Peyer's patch (tissue), 4 donors: ENCODE data around the gene FAM228B. TPM values are rescaled to one million over a fixed set of nuclear protein-coding genes. Genes with fewer than 3 reads are reported as not detected.

Experiments
- DNase-seq, 3 donors: peaks; one replicate each; pipeline ENCODE4 v3.0.0-alpha.2; 2017 to 2019
- H3K27ac ChIP-seq, 4 donors: fragments of 200-600 bp; sonication (generic); one replicate each; pipeline ENCODE4 v1.5.1; 2016 to 2019
- H3K27me3 ChIP-seq, 2 donors: fragments of 200-600 bp; sonication (generic); one replicate each; pipeline ENCODE4 v1.5.1; 2019
- H3K36me3 ChIP-seq, 3 donors: fragments of 200-600 bp; sonication (generic); one replicate each; pipeline ENCODE4 v1.5.1; 2016 to 2019
- H3K4me1 ChIP-seq, 4 donors: fragments of 200-600 bp; sonication (generic); one replicate each; pipeline ENCODE4 v1.5.1; 2016 to 2019
- H3K4me3 ChIP-seq, 4 donors: fragments of 200-600 bp; sonication (generic); 1 replicate in 3 of 4; 2 replicates in 1 of 4; pipeline ENCODE4 v1.5.1; 2016 to 2019; ENCODE audit warnings: mild to moderate bottlenecking in 1 of 4
- H3K9me3 ChIP-seq, 4 donors: fragments of 200-600 bp; sonication (generic); one replicate each; pipeline ENCODE4 v1.5.1; 2016 to 2019; ENCODE audit warnings: mild to moderate bottlenecking in 1 of 4
- POLR2A ChIP-seq, 2 donors: fragments of 450-650 bp; IDR thresholded peaks; one replicate each; pipeline ENCODE4 v1.5.1; 2017; ENCODE audit warnings: antibody characterized with exemption in 2 of 2, mild to moderate bottlenecking in 2 of 2, moderate library complexity in 2 of 2
- total RNA-seq, 4 donors: library from RNA; depleted of rRNA; stranded (reverse); fragments of >200 nt; gene quantifications; one replicate each; pipeline ENCODE4 v1.1.0, GENCODE V29; 2016
- TF ChIP-seq, protein P1 (sequence below), 6 experiments: fragments of 450-650 bp in 4 of 6; fragments of 200-600 bp in 2 of 6; sonication (generic) in 1 of 6; IDR thresholded peaks; one replicate each; pipeline ENCODE4 v1.5.1; 2017 to 2019; ENCODE audit warnings: antibody characterized with exemption in 6 of 6, mild to moderate bottlenecking in 3 of 6, moderate library complexity in 1 of 6

The FAM228B gene
- total RNA-seq, 4 donors from 2014 or later: 6.0 to 35.5 (median 9.1) TPM

DNA sequence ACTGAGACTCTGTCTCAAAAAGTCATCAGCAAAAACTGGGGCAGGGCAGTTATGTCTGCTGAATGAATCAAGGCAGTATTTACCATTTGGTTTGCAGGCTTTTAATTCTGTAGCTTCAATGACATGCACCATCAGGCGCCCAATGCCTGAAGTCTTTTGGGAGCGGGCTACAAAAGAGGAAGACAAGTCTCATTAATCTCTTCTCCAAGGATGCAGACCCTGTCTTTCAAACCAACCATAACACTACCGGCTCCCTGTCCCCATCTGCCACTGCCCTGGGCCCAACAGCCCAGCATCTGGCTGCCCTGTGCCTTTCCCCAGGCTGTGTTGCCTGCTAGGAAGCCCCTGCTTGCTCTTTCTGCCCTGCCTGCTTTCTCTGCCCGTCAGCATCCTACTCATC is 81.9 kb downstream of the FAM228B start:
- no peak for TF ChIP-seq POLR2A (IDR thresholded peaks at IDR 0.05)
- TF ChIP-seq, protein P1, sequence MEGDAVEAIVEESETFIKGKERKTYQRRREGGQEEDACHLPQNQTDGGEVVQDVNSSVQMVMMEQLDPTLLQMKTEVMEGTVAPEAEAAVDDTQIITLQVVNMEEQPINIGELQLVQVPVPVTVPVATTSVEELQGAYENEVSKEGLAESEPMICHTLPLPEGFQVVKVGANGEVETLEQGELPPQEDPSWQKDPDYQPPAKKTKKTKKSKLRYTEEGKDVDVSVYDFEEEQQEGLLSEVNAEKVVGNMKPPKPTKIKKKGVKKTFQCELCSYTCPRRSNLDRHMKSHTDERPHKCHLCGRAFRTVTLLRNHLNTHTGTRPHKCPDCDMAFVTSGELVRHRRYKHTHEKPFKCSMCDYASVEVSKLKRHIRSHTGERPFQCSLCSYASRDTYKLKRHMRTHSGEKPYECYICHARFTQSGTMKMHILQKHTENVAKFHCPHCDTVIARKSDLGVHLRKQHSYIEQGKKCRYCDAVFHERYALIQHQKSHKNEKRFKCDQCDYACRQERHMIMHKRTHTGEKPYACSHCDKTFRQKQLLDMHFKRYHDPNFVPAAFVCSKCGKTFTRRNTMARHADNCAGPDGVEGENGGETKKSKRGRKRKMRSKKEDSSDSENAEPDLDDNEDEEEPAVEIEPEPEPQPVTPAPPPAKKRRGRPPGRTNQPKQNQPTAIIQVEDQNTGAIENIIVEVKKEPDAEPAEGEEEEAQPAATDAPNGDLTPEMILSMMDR (IDR thresholded peaks at IDR 0.05): no peak
- Histone ChIP-seq H3K36me3 (peaks cover 0 to 73% (median 0%) of the 10 kb centered on the region in 3 donors), H3K9me3 (no peaks in the 10 kb centered on the region), H3K4me3 (no peak overlapping the region), H3K27me3 (no peaks in the 10 kb centered on the region), H3K4me1 (no peaks in the 10 kb centered on the region), H3K27ac (no peak overlapping the region)
- DNase-seq: no peak

- Histone ChIP-seq H3K36me3 (peaks cover 0 to 82% (median 0%) of the 10 kb centered on the region in 3 donors), H3K27me3 (no peaks in the 10 kb centered on the region), H3K4me1 (no peaks in the 10 kb centered on the region), H3K9me3 (no peaks in the 10 kb centered on the region), H3K4me3 (no peak overlapping the region), H3K27ac (no peak overlapping the region)
- DNase-seq: no peak
- TF ChIP-seq POLR2A (IDR thresholded peaks at IDR 0.05): no peak
- TF ChIP-seq, protein P1 (IDR thresholded peaks at IDR 0.05): no peak
Observed at GRCh38 chr2:24206242-24206641, 83.0 kb downstream of the FAM228B start.

- no peak for TF ChIP-seq POLR2A (IDR thresholded peaks at IDR 0.05)
- TF ChIP-seq, protein P1 (IDR thresholded peaks at IDR 0.05): no peak
- no peak overlapping the region for H3K4me3 ChIP-seq
- peaks cover 0 to 87% (median 0%) of the 10 kb centered on the region in 3 donors for H3K36me3 ChIP-seq
- no peaks in the 10 kb centered on the region for H3K27me3 ChIP-seq
- no peak overlapping the region for H3K27ac ChIP-seq
- no peak for DNase-seq
- H3K9me3 ChIP-seq: no peaks in the 10 kb centered on the region
- H3K4me1 ChIP-seq: no peaks in the 10 kb centered on the region
Observed at GRCh38 chr2:24206714-24207113, 83.4 kb downstream of the FAM228B start.

DNA sequence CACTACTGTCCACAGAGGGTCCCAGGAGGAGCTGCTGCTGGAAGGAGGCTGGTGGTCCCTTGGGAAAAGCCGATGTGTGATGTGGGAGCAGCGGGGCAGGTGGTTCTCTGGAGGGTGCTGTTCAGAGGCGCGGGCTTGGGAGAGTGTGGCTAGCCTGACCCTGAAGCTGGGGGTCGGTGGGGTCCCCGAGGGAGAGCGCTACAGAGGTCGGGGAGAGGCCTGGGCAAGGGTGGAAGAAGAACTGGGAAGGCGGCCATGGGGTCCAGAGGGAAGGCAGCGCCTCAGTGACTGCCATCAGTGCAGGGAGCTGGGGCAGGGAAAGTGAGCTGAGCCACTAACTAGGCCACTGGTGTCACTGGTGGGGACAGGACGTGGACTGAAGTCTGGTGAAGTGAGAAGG is 84.1 kb downstream of the FAM228B start:
- Histone ChIP-seq H3K9me3 (no peaks in the 10 kb centered on the region), H3K4me1 (no peaks in the 10 kb centered on the region), H3K27me3 (no peaks in the 10 kb centered on the region), H3K27ac (no peak overlapping the region), H3K4me3 (no peak overlapping the region), H3K36me3 (peaks cover 0 to 94% (median 0%) of the 10 kb centered on the region in 3 donors)
- no peak for TF ChIP-seq POLR2A (IDR thresholded peaks at IDR 0.05)
- TF ChIP-seq, protein P1 (IDR thresholded peaks at IDR 0.05): no peak
- no peak for DNase-seq

- no peak for DNase-seq
- peaks cover 0 to 96% (median 0%) of the 10 kb centered on the region in 3 donors for H3K36me3 ChIP-seq
- H3K9me3 ChIP-seq: no peaks in the 10 kb centered on the region
- TF ChIP-seq POLR2A (IDR thresholded peaks at IDR 0.05): no peak
- TF ChIP-seq, protein P1 (IDR thresholded peaks at IDR 0.05): no peak
- H3K4me3 ChIP-seq: no peak overlapping the region
- no peak overlapping the region for H3K27ac ChIP-seq
- no peaks in the 10 kb centered on the region for H3K4me1 ChIP-seq
- no peaks in the 10 kb centered on the region for H3K27me3 ChIP-seq
Observed at GRCh38 chr2:24208490-24208889, 85.2 kb downstream of the FAM228B start.
